ENCODE measurements around the gene UGT1A8. TPM values are rescaled to one million over a fixed set of nuclear protein-coding genes. Genes with fewer than 3 reads are reported as not detected.
"Not testable (repeated sequence)": the region's sequence is repeated elsewhere in the genome, so short reads cannot be mapped to it uniquely, and the experiment has no call there.

UGT1A8 gene
- total RNA-seq, 2 donors from 2014 or later, result 15.9 to 16.8 TPM

- no peak for DNase-seq
- Histone ChIP-seq H3K4me3 (no peak overlapping the region), H3K9me3 (no peaks in the 10 kb centered on the region), H3K27me3 (no peaks in the 10 kb centered on the region), H3K36me3 (no peaks in the 10 kb centered on the region), H3K27ac (no peak overlapping the region), H3K9ac (ENCODE audit: low read depth in 2 of 2, low read length in 2 of 2) (no peak overlapping the region), H3K4me1 (no peaks in the 10 kb centered on the region)
- intact Hi-C loops (cut with DNase I), result no loop called here
- TF ChIP-seq, protein P1, sequence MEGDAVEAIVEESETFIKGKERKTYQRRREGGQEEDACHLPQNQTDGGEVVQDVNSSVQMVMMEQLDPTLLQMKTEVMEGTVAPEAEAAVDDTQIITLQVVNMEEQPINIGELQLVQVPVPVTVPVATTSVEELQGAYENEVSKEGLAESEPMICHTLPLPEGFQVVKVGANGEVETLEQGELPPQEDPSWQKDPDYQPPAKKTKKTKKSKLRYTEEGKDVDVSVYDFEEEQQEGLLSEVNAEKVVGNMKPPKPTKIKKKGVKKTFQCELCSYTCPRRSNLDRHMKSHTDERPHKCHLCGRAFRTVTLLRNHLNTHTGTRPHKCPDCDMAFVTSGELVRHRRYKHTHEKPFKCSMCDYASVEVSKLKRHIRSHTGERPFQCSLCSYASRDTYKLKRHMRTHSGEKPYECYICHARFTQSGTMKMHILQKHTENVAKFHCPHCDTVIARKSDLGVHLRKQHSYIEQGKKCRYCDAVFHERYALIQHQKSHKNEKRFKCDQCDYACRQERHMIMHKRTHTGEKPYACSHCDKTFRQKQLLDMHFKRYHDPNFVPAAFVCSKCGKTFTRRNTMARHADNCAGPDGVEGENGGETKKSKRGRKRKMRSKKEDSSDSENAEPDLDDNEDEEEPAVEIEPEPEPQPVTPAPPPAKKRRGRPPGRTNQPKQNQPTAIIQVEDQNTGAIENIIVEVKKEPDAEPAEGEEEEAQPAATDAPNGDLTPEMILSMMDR (IDR thresholded peaks at IDR 0.05), result no peak
Measured at GRCh38 chr2:233740870-233741269, 123.4 kb downstream of the UGT1A8 start.

DNA sequence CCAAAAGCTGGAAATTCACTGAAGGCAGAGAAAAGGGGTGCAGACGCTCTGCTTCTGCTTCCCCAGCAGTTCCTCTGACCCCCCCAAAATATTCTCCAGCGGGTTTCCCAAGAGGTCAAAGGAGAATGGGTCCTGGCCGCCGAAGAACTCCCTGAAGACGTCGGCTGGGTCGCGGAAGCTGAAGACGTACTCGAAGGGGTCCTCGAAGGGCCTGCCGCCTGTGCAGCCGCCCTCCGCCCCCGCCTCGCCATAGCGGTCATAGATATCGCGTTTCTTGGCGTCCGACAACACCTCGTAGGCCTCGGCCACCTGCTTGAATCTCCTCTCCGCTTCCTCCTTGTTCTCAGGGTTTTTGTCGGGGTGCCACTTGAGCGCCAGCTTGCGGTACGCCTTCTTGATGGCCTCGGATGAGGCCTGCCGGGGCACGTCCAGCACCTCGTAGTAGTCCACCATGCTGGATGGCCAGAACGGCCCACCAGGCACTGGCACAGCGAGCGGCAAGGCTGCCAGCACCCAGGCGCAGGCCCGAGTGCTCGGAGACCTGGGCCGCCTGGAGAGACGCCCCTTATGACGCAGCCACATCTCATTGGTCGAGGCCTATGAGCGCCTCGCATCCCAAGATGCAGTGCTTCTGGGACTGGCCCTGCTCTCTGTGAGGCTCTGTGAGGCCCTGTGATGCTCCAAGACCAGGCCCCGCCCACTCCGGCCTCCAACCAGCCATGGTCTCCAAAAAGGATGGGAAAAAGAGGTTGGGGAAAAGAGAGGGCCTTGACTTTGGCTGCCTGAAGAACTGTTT lies 126.2 kb downstream of the UGT1A8 start:
- intact Hi-C loops (cut with DNase I), result no loop called here
- Histone ChIP-seq H3K9ac (ENCODE audit: low read depth in 2 of 2, low read length in 2 of 2) (no peak overlapping the region), H3K27ac (no peak overlapping the region), H3K4me3 (no peak overlapping the region), H3K4me1 (no peaks in the 10 kb centered on the region), H3K9me3 (no peaks in the 10 kb centered on the region), H3K27me3 (no peaks in the 10 kb centered on the region), H3K36me3 (no peaks in the 10 kb centered on the region)
- no peak for DNase-seq
- TF ChIP-seq, protein P1 (IDR thresholded peaks at IDR 0.05), result no peak

GRCh38 chr2:233745073-233745755 lies 127.8 kb downstream of the UGT1A8 start:
- H3K4me1 ChIP-seq, result no peaks in the 10 kb centered on the region
- no peaks in the 10 kb centered on the region for H3K9me3 ChIP-seq
- H3K27ac ChIP-seq, result no peak overlapping the region
- no peaks in the 10 kb centered on the region for H3K27me3 ChIP-seq
- TF ChIP-seq, protein P1 (IDR thresholded peaks at IDR 0.05), result no peak
- intact Hi-C loops (cut with DNase I), result no loop called here
- H3K4me3 ChIP-seq, result no peak overlapping the region
- H3K36me3 ChIP-seq, result no peaks in the 10 kb centered on the region
- DNase-seq, result no peak
- H3K9ac ChIP-seq (ENCODE audit: low read depth in 2 of 2, low read length in 2 of 2), result no peak overlapping the region

GRCh38 chr2:233745838-233746237 lies 128.4 kb downstream of the UGT1A8 start:
- H3K27me3 ChIP-seq; H3K27ac ChIP-seq; H3K4me3 ChIP-seq; H3K9ac ChIP-seq (ENCODE audit: low read depth in 2 of 2, low read length in 2 of 2); H3K9me3 ChIP-seq; H3K4me1 ChIP-seq; intact Hi-C loops (cut with DNase I); DNase-seq; H3K36me3 ChIP-seq: not testable (repeated sequence)

DNA sequence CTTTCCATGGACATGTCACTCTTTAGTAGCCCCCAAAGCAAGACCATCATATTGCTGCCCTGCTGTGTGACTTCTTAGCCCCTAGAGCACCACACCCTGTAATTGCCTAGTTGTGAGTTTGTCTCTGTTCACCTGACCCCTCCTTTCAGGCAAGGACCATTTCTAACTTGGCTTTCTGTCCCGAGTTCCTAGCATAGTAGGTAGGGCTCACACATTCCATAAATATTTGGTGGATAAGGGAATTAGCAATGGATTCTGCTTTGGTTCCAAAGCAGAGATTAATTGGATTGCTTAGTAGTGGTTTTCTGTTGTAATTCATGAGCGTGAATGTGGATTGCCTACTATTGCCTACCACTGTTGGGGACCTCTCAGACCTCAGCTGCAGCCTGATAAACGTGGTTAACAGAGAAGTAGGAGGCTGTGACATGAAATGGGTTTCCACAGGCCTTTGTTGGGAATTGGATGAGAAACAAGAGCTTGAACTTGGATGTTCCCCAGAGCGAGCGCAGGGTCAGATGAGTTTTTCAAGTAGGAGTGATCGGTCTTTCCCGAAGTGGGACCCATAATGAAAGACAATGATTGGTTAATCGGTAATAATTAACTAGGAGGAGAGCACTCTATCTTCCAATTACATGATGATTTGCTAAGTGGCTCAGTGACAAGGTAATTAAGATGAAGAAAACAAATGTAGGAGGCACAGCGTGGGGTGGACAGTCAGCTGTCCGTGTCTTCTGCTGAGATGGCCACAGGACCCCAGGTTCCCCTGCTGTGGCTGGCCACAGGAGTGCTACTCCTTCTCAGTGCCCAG lies 129.2 kb downstream of the UGT1A8 start:
- no peak overlapping the region for H3K4me3 ChIP-seq
- H3K4me1 ChIP-seq, result no peaks in the 10 kb centered on the region
- DNase-seq, result no peak
- no peaks in the 10 kb centered on the region for H3K27me3 ChIP-seq
- intact Hi-C loops (cut with DNase I), result no loop called here
- no peaks in the 10 kb centered on the region for H3K9me3 ChIP-seq
- no peaks in the 10 kb centered on the region for H3K36me3 ChIP-seq
- no peak overlapping the region for H3K27ac ChIP-seq
- TF ChIP-seq, protein P1 (IDR thresholded peaks at IDR 0.05), result no peak
- H3K9ac ChIP-seq (ENCODE audit: low read depth in 2 of 2, low read length in 2 of 2), result no peak overlapping the region

All from colonic mucosa (tissue), 4 donors.